Measurements from ENCODE around the gene HBM.
A peak's percentile ranks its signal among the peaks of the same experiment; 100 is the strongest.
"Not testable (repeated sequence)": the region's sequence is repeated elsewhere in the genome, so short reads cannot be mapped to it uniquely, and the experiment has no call there.

The HBM gene

GRCh38 chr16:149024-149660 lies 16.6 kb upstream of the HBM start:
- no peak for DNase-seq

GRCh38 chr16:152141-153128 lies 13.3 kb upstream of the HBM start, which contains the start of gene HBZ:
HBZ (plus strand) TSS chr16:152644; CDS start chr16:152910, 266 bp downstream.
- DNase-seq: no peak

GRCh38 chr16:153129-153521 lies 12.7 kb upstream of the HBM start:
- not testable (repeated sequence) for DNase-seq

GRCh38 chr16:153550-154216 lies 12.1 kb upstream of the HBM start:
- DNase-seq: not testable (repeated sequence)

GRCh38 chr16:154217-155030 lies 11.4 kb upstream of the HBM start:
- DNase-seq: no peak

- DNase-seq: no peak
Measured at GRCh38 chr16:155031-155398, 10.8 kb upstream of the HBM start.

GRCh38 chr16:159136-159849 lies 6.5 kb upstream of the HBM start:
- no peak for DNase-seq

GRCh38 chr16:160242-160641 lies 5.5 kb upstream of the HBM start:
- not testable (repeated sequence) for DNase-seq

- DNase-seq: no peak
Measured at GRCh38 chr16:160691-161190, 5.0 kb upstream of the HBM start.

GRCh38 chr16:162271-162991 lies 3.3 kb upstream of the HBM start:
- DNase-seq: no peak

- DNase-seq: not testable (repeated sequence)
Measured at GRCh38 chr16:163139-163538, 2.6 kb upstream of the HBM start.

GRCh38 chr16:163696-164095 lies 2.1 kb upstream of the HBM start:
- not testable (repeated sequence) for DNase-seq

GRCh38 chr16:164134-164823 lies 1.5 kb upstream of the HBM start:
- not testable (repeated sequence) for DNase-seq

GRCh38 chr16:164827-165538 lies 795 bp upstream of the HBM start:
- DNase-seq: no peak

- no peak for DNase-seq
Measured at GRCh38 chr16:166375-167121, 770 bp downstream of the HBM start.

GRCh38 chr16:167122-167690 lies 1.4 kb downstream of the HBM start:
- DNase-seq: no peak

GRCh38 chr16:168424-168823 lies 2.6 kb downstream of the HBM start:
- DNase-seq: peak in 1 of 2 experiments; percentile 46

GRCh38 chr16:169014-169413 lies 3.2 kb downstream of the HBM start:
- no peak for DNase-seq
